ENCODE measurements around the gene PARL. TPM values are rescaled to one million over a fixed set of nuclear protein-coding genes. Genes with fewer than 3 reads are reported as not detected.

The PARL gene
- total RNA-seq, 1 donor from 2014 or later, result 30.9 TPM

- no peak for DNase-seq
Measured at GRCh38 chr3:183782576-183783276, 102.0 kb downstream of the PARL start.

GRCh38 chr3:183781246-183781645 lies 103.4 kb downstream of the PARL start:
- no peak for DNase-seq

GRCh38 chr3:183779896-183780465 lies 104.7 kb downstream of the PARL start:
- DNase-seq, result no peak

Small RNAs within 50 kb of the gene (small RNA-seq; reads per million reads assigned to genes)
- gene MIR4448 (ENCODE audit: low replicate concordance), result not detected

Other genes with a start within 250 kb of the PARL start
- 101 TPM for gene KLHL24, start 249.3 kb downstream of the PARL start, total RNA-seq
- 29.5 TPM for gene YEATS2, start 187.1 kb downstream of the PARL start, total RNA-seq
- 1.2 TPM for gene MAP6D1, start 59.3 kb downstream of the PARL start, total RNA-seq
- 26.0 TPM for gene ABCC5, start 133.0 kb upstream of the PARL start, total RNA-seq
- gene HTR3D, start 146.9 kb upstream of the PARL start, total RNA-seq, result not detected
- gene HTR3C, start 168.2 kb upstream of the PARL start, total RNA-seq, result not detected
- gene HTR3E, start 212.2 kb upstream of the PARL start, total RNA-seq, result not detected

All from skin of body (tissue), 3 donors.